GM10248 (cell line): ENCODE measurements around the gene RTP1.

ENCODE experiments used
- CTCF ChIA-PET: fragments of 300-600 bp; sonication (Branson Sonifier 250); formaldehyde crosslinking; extraction: SDS; loops from one replicate; lab custom pipeline; 2021; ENCODE audit warnings: antibody characterized with exemption; lab: Yijun Ruan, JAX
- POLR2A ChIA-PET: fragments of 350-650 bp; sonication (Branson Sonifier 250); formaldehyde crosslinking; extraction: SDS; loops from one replicate; lab custom pipeline; 2020; ENCODE audit warnings: antibody characterized with exemption; lab: Yijun Ruan, JAX
- DNase-seq: peaks from one replicate; pipeline ENCODE4 v3.0.0; 2012; ENCODE audit errors: extremely low spot score
- TF ChIP-seq, protein P1 (sequence below): IDR thresholded peaks from 2 replicates; pipeline ENCODE4 v1.5.1; 2012; ENCODE audit warnings: mild to moderate bottlenecking, low read depth; ENCODE audit errors: extremely low read depth, missing control alignments, control extremely low read depth

Gene RTP1

DNA sequence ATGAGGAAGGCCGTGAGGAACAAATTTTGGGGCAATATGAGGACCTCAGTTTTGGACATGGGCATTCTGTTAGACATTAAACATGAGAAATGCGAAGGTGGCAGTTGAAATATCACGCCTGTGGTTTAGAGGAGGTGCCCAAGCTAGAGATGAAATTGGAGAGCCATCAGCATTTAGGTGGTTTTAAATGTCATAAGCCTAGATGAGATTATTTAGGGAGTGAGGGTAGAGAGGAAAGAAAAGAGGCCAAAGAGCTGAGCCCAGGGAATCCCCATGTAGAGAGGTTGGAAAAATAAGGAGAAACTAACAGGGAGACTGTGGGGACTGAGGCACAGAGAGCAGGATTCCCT lies 14.9 kb downstream of the RTP1 start:
- ChIA-PET POLR2A (no interaction called here), CTCF (interaction anchor here (1.1 to 3.5 kb wide), 2 partner anchors 10 to 18 kb away, joined by 3 to 40 read pairs; no protein-coding TSS in a partner anchor)
- TF ChIP-seq, protein P1, sequence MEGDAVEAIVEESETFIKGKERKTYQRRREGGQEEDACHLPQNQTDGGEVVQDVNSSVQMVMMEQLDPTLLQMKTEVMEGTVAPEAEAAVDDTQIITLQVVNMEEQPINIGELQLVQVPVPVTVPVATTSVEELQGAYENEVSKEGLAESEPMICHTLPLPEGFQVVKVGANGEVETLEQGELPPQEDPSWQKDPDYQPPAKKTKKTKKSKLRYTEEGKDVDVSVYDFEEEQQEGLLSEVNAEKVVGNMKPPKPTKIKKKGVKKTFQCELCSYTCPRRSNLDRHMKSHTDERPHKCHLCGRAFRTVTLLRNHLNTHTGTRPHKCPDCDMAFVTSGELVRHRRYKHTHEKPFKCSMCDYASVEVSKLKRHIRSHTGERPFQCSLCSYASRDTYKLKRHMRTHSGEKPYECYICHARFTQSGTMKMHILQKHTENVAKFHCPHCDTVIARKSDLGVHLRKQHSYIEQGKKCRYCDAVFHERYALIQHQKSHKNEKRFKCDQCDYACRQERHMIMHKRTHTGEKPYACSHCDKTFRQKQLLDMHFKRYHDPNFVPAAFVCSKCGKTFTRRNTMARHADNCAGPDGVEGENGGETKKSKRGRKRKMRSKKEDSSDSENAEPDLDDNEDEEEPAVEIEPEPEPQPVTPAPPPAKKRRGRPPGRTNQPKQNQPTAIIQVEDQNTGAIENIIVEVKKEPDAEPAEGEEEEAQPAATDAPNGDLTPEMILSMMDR = no peak
- DNase-seq = no peak

DNA sequence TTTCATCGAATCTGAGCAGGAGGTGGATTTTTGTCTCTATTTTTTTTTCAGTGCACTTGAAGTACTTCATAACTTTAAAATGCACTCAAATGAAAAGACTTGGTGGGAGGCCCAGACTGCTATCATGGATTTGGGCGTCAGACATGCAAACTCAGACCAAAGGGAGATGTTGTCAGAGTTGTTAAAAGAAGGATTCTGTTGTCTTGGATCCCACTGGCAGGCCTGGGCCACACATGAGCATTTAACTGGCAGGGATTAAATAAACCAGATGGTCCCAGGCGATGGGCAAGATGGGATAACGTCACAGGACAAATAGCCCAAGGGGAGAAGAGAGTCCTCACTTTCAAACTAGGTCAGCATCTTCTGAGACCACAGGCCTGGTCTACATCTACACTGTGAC lies 15.4 kb downstream of the RTP1 start:
- TF ChIP-seq, protein P1 = no peak
- ChIA-PET POLR2A (no interaction called here), CTCF (interaction anchor here (1.1 to 3.5 kb wide), 2 partner anchors 10 to 18 kb away, joined by 3 to 40 read pairs; no protein-coding TSS in a partner anchor)
- DNase-seq = no peak

DNA sequence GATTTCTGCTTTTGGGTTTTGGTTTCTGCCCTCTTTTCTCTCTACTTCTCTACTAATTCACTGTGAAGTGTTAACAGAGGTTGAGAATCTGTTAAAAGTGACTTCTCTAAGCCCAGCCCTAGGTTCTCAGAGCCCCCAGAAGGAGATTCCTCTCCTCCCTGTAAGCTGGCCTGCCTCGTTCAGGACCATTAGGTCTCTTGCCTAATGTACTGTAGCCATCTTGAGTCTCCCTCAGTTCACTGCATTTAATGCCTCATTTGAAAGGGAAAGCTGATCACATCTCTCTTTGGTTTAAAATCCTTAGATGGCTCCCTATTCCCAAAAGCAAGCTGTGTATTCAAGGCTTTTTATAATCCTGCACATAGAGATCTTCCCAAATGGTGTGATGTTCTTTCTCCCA lies 16.3 kb downstream of the RTP1 start:
- DNase-seq = no peak
- CTCF ChIA-PET = no interaction called here
- TF ChIP-seq, protein P1 = no peak
- POLR2A ChIA-PET = no interaction called here

DNA sequence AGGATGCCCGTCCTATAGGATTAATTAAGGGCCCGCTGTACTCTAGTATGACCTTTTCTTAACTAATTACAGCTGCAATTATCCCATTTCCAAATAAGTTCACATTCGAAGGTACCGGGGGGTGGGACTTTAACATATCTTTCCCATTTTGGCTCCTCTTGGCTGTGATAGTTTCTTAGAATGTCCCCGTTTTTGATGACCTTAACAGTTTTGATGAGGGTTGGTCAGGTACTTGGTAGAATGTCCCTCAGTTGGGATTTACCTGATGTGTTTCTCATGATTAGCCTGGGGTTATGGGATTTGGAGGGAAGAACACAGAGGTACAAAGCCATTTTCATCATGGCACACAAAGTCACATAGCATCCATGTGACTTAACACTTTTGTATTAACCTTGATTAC lies 18.2 kb downstream of the RTP1 start:
- ChIA-PET CTCF (no interaction called here), POLR2A (no interaction called here)
- no peak for DNase-seq
- TF ChIP-seq, protein P1 = no peak

DNA sequence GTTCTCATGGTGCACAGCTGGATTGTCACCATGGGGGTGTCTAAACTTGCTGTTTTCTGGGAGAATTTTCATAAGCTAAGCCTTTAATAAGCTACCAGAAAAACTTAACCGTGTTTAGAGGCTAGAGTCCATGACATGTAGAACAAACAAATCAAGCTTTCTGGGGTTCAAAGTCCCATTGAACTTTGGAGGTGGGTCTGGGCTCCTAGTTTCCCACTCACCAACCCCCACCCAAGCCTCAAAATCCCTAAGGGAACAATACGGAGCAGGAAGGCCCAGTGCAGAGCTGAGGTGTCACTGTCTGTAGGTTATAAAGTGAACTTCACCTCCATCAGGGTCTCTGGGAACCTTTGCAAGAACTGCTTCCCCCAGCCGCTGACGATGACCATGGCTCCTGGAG lies 25.5 kb downstream of the RTP1 start:
- TF ChIP-seq, protein P1 = no peak
- DNase-seq = no peak
- POLR2A ChIA-PET = interaction anchor here (0.6 kb wide), 1 partner anchor 13 kb away, joined by 4 read pairs; no protein-coding TSS in a partner anchor
- CTCF ChIA-PET = interaction anchor here (0.7 to 7.8 kb wide), 4 partner anchors 12 to 456 kb away, joined by 3 to 40 read pairs (median 7); no protein-coding TSS in a partner anchor

DNA sequence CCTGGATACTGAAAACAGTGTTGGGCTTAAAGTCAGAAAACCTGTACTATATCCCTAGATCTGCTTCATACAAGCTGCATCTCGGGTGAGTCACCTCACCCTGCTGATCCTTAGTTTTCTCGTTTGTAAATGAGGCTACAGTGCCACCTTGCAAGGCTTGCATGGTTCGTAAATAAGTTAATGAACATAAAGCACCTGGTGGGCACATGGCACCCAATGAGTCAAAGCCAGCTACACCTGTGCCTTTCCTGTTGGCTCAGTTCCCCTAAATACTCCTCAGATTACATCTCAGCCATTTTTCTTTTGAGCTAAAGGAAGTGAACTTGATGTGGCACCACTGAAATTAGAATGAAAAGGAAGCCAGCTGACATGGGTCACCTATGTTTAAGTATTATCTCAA lies 26.5 kb downstream of the RTP1 start:
- no peak for DNase-seq
- TF ChIP-seq, protein P1 = no peak
- ChIA-PET CTCF (interaction anchor here (1.4 to 7.8 kb wide), 4 partner anchors 10 to 455 kb away, joined by 3 to 40 read pairs (median 4); no protein-coding TSS in a partner anchor), POLR2A (no interaction called here)
